Glutamatergic neuron (in vitro differentiated cells): ENCODE results near the gene OAF. TPM values are rescaled to one million over a fixed set of nuclear protein-coding genes. Genes with fewer than 3 reads are reported as not detected.

Source experiments
- DNase-seq: peaks from one replicate; pipeline ENCODE4 v3.0.0; 2022
- H3K27ac Mint-ChIP-seq: one replicate; pipeline ENCODE4 v1.8.0; 2020; ENCODE audit warnings: mild to moderate bottlenecking, mixed read lengths, inconsistent platforms; ENCODE audit not compliant: unreplicated experiment
- H3K27me3 Mint-ChIP-seq: one replicate; pipeline ENCODE4 v1.8.0; 2020; ENCODE audit warnings: mild to moderate bottlenecking, moderate library complexity, mixed read lengths, inconsistent platforms; ENCODE audit not compliant: unreplicated experiment
- H3K36me3 Mint-ChIP-seq: one replicate; pipeline ENCODE4 v1.8.0; 2020; ENCODE audit warnings: mild to moderate bottlenecking, mixed read lengths, inconsistent platforms; ENCODE audit not compliant: unreplicated experiment
- H3K4me1 Mint-ChIP-seq: one replicate; pipeline ENCODE4 v1.8.0; 2020; ENCODE audit warnings: mild to moderate bottlenecking, low read depth, mixed read lengths, inconsistent platforms; ENCODE audit not compliant: unreplicated experiment
- H3K4me3 Mint-ChIP-seq: one replicate; pipeline ENCODE4 v1.8.0; 2020; ENCODE audit warnings: mild to moderate bottlenecking, mixed read lengths, inconsistent platforms; ENCODE audit not compliant: unreplicated experiment
- H3K9me3 Mint-ChIP-seq: one replicate; pipeline ENCODE4 v1.8.0; 2020; ENCODE audit warnings: mild to moderate bottlenecking, moderate library complexity, mixed read lengths, inconsistent platforms; ENCODE audit not compliant: unreplicated experiment
- CTCF ChIP-seq: fragments of 200-600 bp; sonication (generic); IDR thresholded peaks from one replicate; pipeline ENCODE4 v1.5.0; 2021; ENCODE audit not compliant: partially characterized antibody, unreplicated experiment
- total RNA-seq: library from RNA; stranded (reverse); fragmentation: NEBNext Ultra II Directional; extraction: Animal tissue kit (Norgen Biotek cat#: 25700); gene quantifications from one replicate; pipeline ENCODE4 v1.2.1, GENCODE V29; 2021; ENCODE audit not compliant: unreplicated experiment

Gene OAF
- total RNA-seq, 1 donor from 2014 or later, result not detected

GRCh38 chr11:120230433-120231071 is 19.7 kb downstream of the OAF start:
- Mint-ChIP-seq H3K27ac (no peak overlapping the region), H3K4me3 (no peak overlapping the region), H3K36me3 (no peaks in the 10 kb centered on the region), H3K4me1 (no peaks in the 10 kb centered on the region), H3K9me3 (peaks cover 3% of the 10 kb centered on the region), H3K27me3 (peaks cover 18% of the 10 kb centered on the region)
- DNase-seq, result no peak
- no peak for TF ChIP-seq CTCF

- H3K4me3 Mint-ChIP-seq, result no peak overlapping the region
- no peaks in the 10 kb centered on the region for H3K36me3 Mint-ChIP-seq
- no peak overlapping the region for H3K27ac Mint-ChIP-seq
- peaks cover 3% of the 10 kb centered on the region for H3K9me3 Mint-ChIP-seq
- no peak for TF ChIP-seq CTCF
- no peaks in the 10 kb centered on the region for H3K4me1 Mint-ChIP-seq
- H3K27me3 Mint-ChIP-seq, result peaks cover 15% of the 10 kb centered on the region
- DNase-seq, result no peak
Measured at GRCh38 chr11:120231963-120232362, 21.1 kb downstream of the OAF start.

GRCh38 chr11:120233207-120233803 is 22.5 kb downstream of the OAF start:
- Mint-ChIP-seq H3K27me3 (peaks cover 15% of the 10 kb centered on the region), H3K4me1 (no peaks in the 10 kb centered on the region)

GRCh38 chr11:120235024-120235628 is 24.3 kb downstream of the OAF start:
- H3K27me3 Mint-ChIP-seq, result peaks cover 24% of the 10 kb centered on the region
- no peaks in the 10 kb centered on the region for H3K9me3 Mint-ChIP-seq
- H3K36me3 Mint-ChIP-seq, result no peaks in the 10 kb centered on the region
- peak; percentile 80 for TF ChIP-seq CTCF
- peak; percentile 74 for DNase-seq
- H3K4me3 Mint-ChIP-seq, result no peak overlapping the region
- no peak overlapping the region for H3K27ac Mint-ChIP-seq
- no peaks in the 10 kb centered on the region for H3K4me1 Mint-ChIP-seq

More at GRCh38 chr11:120233207-120233803, 22.5 kb downstream of the OAF start:
- no peak for TF ChIP-seq CTCF
- Mint-ChIP-seq H3K4me3 (no peak overlapping the region), H3K9me3 (no peaks in the 10 kb centered on the region), H3K27ac (no peak overlapping the region), H3K36me3 (no peaks in the 10 kb centered on the region)
- DNase-seq, result no peak
